BE2C (cell line): ENCODE results near the gene GPN2.
"Not testable (repeated sequence)": the region's sequence is repeated elsewhere in the genome, so short reads cannot be mapped to it uniquely, and the experiment has no call there.

Experiments used
- DNase-seq: peaks from one replicate; pipeline ENCODE4 v3.0.0-alpha.2; 2020
- H3K27me3 ChIP-seq: fragments of 250-450 bp; sonication (Bioruptor Pico); 2 replicates; pipeline ENCODE4 v1.5.1; 2020; ENCODE audit warnings: mild to moderate bottlenecking
- H3K36me3 ChIP-seq: fragments of 250-450 bp; sonication (Bioruptor Pico); 2 replicates; pipeline ENCODE4 v1.5.1; 2020; ENCODE audit warnings: mild to moderate bottlenecking
- H3K4me1 ChIP-seq: fragments of 250-450 bp; sonication (Bioruptor Pico); 2 replicates; pipeline ENCODE4 v1.5.1; 2020
- H3K4me3 ChIP-seq: 2 replicates; pipeline ENCODE4 v1.5.1; 2011; ENCODE audit warnings: low read depth, low read length
- H3K9me3 ChIP-seq: fragments of 250-450 bp; sonication (Bioruptor Pico); 2 replicates; pipeline ENCODE4 v1.5.1; 2020
- CTCF ChIP-seq: IDR thresholded peaks from 2 replicates; pipeline ENCODE4 v1.5.1; 2012; ENCODE audit warnings: mild to moderate bottlenecking, low read depth, low read length

Gene GPN2

GRCh38 chr1:26839779-26840178 is 50.3 kb downstream of the GPN2 start:
- Histone ChIP-seq H3K4me1 (no peaks in the 10 kb centered on the region), H3K36me3 (no peaks in the 10 kb centered on the region), H3K4me3 (no peak overlapping the region), H3K9me3 (no peaks in the 10 kb centered on the region), H3K27me3 (no peaks in the 10 kb centered on the region)
- DNase-seq, result no peak
- TF ChIP-seq CTCF, result no peak

GRCh38 chr1:26839339-26839722 is 50.8 kb downstream of the GPN2 start:
- TF ChIP-seq CTCF, result no peak
- no peak overlapping the region for H3K4me3 ChIP-seq

GRCh38 chr1:26838474-26839338 is 51.4 kb downstream of the GPN2 start:
- H3K27me3 ChIP-seq, result no peaks in the 10 kb centered on the region
- H3K4me1 ChIP-seq, result no peaks in the 10 kb centered on the region
- DNase-seq, result no peak
- no peak overlapping the region for H3K4me3 ChIP-seq
- no peak for TF ChIP-seq CTCF
- no peaks in the 10 kb centered on the region for H3K36me3 ChIP-seq
- no peaks in the 10 kb centered on the region for H3K9me3 ChIP-seq

More at GRCh38 chr1:26839339-26839722, 50.8 kb downstream of the GPN2 start:
- Histone ChIP-seq H3K27me3 (no peaks in the 10 kb centered on the region), H3K4me1 (no peaks in the 10 kb centered on the region), H3K36me3 (no peaks in the 10 kb centered on the region), H3K9me3 (no peaks in the 10 kb centered on the region)
- DNase-seq, result no peak

- not testable (repeated sequence) for H3K4me1 ChIP-seq, H3K27me3 ChIP-seq, DNase-seq, H3K36me3 ChIP-seq, H3K9me3 ChIP-seq, H3K4me3 ChIP-seq
Measured at GRCh38 chr1:26837665-26838064, 52.4 kb downstream of the GPN2 start.

- Histone ChIP-seq H3K4me1 (no peaks in the 10 kb centered on the region), H3K9me3 (no peaks in the 10 kb centered on the region), H3K4me3 (no peak overlapping the region), H3K36me3 (no peaks in the 10 kb centered on the region), H3K27me3 (no peaks in the 10 kb centered on the region)
- no peak for DNase-seq
- TF ChIP-seq CTCF, result no peak
Measured at GRCh38 chr1:26833432-26834405, 56.4 kb downstream of the GPN2 start.

GRCh38 chr1:26832249-26832960 is 57.7 kb downstream of the GPN2 start:
- H3K9me3 ChIP-seq, result no peaks in the 10 kb centered on the region
- H3K27me3 ChIP-seq, result no peaks in the 10 kb centered on the region
- H3K36me3 ChIP-seq, result no peaks in the 10 kb centered on the region
- no peak overlapping the region for H3K4me3 ChIP-seq
- H3K4me1 ChIP-seq, result no peaks in the 10 kb centered on the region
- no peak for DNase-seq
- no peak for TF ChIP-seq CTCF
